ENCODE data around the gene TRIM15.

- TF ChIP-seq CTCF (conservative IDR thresholded peaks at IDR 0.05; ENCODE audit: low read depth, low read length) (no peak), EZH2 (IDR thresholded peaks at IDR 0.05; ENCODE audit: low read length, unreplicated experiment) (no peak), EZH2phosphoT487 (IDR thresholded peaks at IDR 0.05; ENCODE audit: borderline replicate concordance, low read length) (no peak)
Observed at GRCh38 chr6:30211899-30212298, 48.6 kb downstream of the TRIM15 start.

Data from PC-3 (cell line).